ENCODE data around the gene CLN6. TPM values are rescaled to one million over a fixed set of nuclear protein-coding genes. Genes with fewer than 3 reads are reported as not detected.

CLN6 gene
- total and polyA plus RNA-seq, 9 of the 15 experiments (the other 6 are each of a cell fraction or from before 2014, with no cell fraction given), result 0.71 to 53.3 (median 39.3) TPM

GRCh38 chr15:68210821-68211655 lies 18.5 kb downstream of the CLN6 start (continued):
- TF ChIP-seq ZNF277 (CRISPR knock-in tag; IDR thresholded peaks at IDR 0.05; ENCODE audit: borderline replicate concordance) (no peak), MCM2 (IDR thresholded peaks at IDR 0.05; ENCODE audit: low read depth) (no peak), KAT8 (IDR thresholded peaks at IDR 0.05; ENCODE audit: low read depth) (no peak), NCOA6 (IDR thresholded peaks at IDR 0.05) (no peak), MTA3 (IDR thresholded peaks at IDR 0.05; ENCODE audit: borderline replicate concordance) (no peak), ELF2 (CRISPR knock-in tag; IDR thresholded peaks at IDR 0.05) (no peak), FOXK1 (CRISPR knock-in tag; IDR thresholded peaks at IDR 0.05; ENCODE audit: borderline replicate concordance) (no peak), CTCF (IDR thresholded peaks at IDR 0.05 in 2 of 3, conservative IDR thresholded peaks at IDR 0.05 in 1 of 3; ENCODE audit: insufficient read depth in 2 of 3, low read depth in 1 of 3, low read length in 3 of 3) (peak; percentile 65 to 78 (median 68)), E4F1 (CRISPR knock-in tag; IDR thresholded peaks at IDR 0.05; ENCODE audit: borderline replicate concordance) (no peak), PCBP1 (IDR thresholded peaks at IDR 0.05; ENCODE audit: low read depth, low read length, poor library complexity, severe bottlenecking) (no peak), RBM25 (IDR thresholded peaks at IDR 0.05; ENCODE audit: low read depth, low read length, severe bottlenecking) (no peak), ZNF253 (CRISPR knock-in tag; conservative IDR thresholded peaks at IDR 0.05) (no peak), ATF1 (CRISPR knock-in tag; IDR thresholded peaks at IDR 0.05) (no peak), ATF1 (tag; IDR thresholded peaks at IDR 0.05) (no peak), LCOR (CRISPR knock-in tag; IDR thresholded peaks at IDR 0.05) (no peak), GTF3C2 (IDR thresholded peaks at IDR 0.05; ENCODE audit: borderline replicate concordance, extremely low read depth, insufficient read length) (no peak), POLR2B (IDR thresholded peaks at IDR 0.05; ENCODE audit: low read depth, partially characterized antibody) (no peak), XRCC3 (IDR thresholded peaks at IDR 0.05) (no peak), MAZ (CRISPR knock-in tag; conservative IDR thresholded peaks at IDR 0.05 in 1 of 2, IDR thresholded peaks at IDR 0.05 in 1 of 2) (peak; percentile 20 to 59; a peak in 2 of 4 replicates), KLF16 (IDR thresholded peaks at IDR 0.05) (no peak)
